HG02571 (cell line): ENCODE data around the gene GLB1L.
"Not testable (repeated sequence)": the region's sequence is repeated elsewhere in the genome, so short reads cannot be mapped to it uniquely, and the experiment has no call there.

Source experiments
- ATAC-seq: cut with Tn5 transposase; IDR thresholded peaks from one replicate; pipeline ENCODE4 v1.9.1; 2021; ENCODE audit warnings: mild to moderate bottlenecking, moderate library complexity; ENCODE audit not compliant: unreplicated experiment

GLB1L gene

DNA sequence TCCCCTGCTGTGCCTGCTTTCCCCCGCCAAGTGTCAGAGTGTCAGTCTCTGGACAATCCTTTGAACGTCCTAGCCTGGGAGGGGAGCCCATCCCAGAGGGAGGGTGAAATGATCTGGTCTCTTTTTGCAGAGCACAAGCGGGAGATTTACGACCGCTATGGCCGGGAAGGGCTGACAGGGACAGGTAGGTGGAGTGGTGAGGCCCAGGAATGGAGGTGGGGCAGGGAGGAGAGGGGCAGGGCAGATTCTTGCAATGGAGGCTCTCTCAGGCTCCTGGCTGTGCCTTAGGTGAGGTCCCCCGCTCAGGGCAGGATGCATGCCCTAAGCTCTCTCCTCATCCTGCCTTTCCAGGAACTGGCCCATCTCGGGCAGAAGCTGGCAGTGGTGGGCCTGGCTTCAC lies 36.3 kb upstream of the GLB1L start:
- no peak for ATAC-seq

DNA sequence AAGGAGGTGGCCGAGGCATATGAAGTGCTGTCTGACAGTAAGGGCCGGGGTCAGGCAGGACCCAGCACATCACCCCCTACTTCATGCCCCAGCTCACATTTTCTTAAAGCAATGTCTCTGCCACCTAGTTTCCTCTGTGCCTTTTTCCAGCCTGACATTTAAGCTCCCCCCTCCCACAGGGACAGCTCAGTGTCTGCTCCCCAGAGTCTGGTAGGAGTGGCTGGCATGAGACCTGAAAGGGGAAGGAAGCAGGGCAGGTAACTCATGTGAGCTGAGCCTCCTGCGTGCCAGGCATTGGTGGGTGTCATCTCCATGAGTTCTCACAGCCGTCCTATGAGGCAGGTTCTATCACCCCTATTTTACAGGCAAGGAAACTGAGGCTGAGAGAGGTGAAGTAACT lies 35.4 kb upstream of the GLB1L start:
- ATAC-seq: no peak

GRCh38 chr2:219279916-219280516 lies 34.8 kb upstream of the GLB1L start:
- ATAC-seq: no peak

DNA sequence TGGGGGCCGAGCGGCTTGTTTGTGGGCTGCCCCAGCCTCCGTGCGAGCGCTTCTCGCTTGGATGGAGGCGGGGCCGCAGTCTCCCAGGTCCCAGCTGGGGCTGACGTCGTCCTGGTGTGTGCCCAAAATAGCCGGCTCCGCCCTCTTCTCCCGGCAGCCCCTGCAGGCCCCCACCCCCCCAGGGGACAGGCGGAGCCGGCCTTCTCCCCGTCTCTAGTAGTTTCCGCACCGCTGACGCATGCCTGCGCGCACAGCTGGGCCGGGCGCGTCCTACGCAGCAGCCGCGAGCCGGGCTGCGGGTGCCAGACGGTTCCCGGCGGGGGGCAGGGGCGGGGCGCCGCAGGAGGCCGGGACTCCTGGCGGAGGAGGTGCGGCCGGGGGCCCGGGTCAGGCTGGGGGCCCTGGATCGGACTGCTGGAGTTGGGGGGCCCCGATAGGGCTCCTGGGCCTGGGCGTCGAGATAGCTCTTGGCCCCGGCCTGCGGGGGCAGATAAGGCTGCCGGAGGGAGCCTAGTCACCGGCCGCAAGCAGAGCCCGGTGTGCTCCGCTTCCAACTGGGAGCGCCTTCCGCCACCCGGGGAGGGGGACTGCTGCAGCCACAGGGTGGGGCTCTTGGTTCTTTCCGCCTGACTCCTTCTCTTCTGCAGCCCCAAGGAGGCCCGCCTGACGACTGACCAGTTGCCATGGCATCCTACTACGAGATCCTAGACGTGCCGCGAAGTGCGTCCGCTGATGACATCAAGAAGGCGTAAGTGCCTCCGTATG lies 34.1 kb upstream of the GLB1L start, which contains the start of gene DNAJB2:
DNAJB2 (plus strand) TSS at position 216 of the 765 bp plus-strand sequence; CDS start at position 684, 468 bp downstream.
- peak; percentile 84 for ATAC-seq

- ATAC-seq: peak; percentile 4
These were observed 33.5 kb upstream of the GLB1L start for GRCh38 chr2:219278655-219279150.

DNA sequence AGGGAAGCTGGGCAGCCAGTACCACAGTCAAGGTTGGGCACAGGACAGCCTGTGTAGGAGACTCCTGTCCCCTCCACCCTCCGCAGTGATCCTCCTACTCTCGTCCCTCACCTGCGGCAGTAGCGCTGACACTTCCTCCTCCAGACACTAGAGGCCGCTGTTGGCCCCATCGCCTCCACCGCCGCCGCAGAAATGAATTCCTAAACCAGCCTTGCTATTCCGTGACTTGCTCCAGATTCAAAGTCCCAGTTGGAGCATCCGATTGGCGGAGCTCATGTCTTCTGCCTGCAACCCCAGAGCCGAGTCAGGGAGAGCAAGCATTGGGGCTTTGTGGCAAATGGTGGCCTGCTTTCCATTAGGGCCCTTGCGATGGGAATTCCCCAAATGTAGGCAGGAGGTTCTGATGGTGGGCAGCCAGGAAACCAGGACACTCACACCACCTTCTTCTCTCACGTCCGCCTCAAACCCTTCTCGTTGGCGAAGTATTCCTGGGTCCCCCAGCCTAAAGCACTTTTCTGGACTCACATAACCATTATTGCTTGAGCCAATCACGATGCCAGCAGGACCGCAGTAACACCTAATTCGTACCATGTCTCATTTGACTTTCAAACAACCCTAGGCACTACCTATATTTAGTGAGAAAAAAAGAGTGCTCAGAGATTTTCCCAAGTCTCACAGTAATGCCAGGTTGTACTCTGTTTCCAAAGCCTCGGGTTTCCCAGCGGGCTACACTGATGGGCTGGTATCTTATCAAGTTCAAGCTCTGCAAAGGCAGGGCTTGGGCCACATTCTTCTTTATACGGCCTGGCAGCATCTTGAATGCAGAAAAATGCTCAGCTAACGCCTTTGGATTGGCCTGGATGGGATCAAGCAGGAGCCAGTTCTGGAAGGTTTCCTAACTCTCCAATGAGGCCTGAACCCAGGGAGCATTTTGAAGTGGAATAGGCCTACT lies 32.7 kb upstream of the GLB1L start:
- no peak for ATAC-seq

- ATAC-seq: no peak
These were observed 29.2 kb upstream of the GLB1L start for GRCh38 chr2:219274361-219274921.

DNA sequence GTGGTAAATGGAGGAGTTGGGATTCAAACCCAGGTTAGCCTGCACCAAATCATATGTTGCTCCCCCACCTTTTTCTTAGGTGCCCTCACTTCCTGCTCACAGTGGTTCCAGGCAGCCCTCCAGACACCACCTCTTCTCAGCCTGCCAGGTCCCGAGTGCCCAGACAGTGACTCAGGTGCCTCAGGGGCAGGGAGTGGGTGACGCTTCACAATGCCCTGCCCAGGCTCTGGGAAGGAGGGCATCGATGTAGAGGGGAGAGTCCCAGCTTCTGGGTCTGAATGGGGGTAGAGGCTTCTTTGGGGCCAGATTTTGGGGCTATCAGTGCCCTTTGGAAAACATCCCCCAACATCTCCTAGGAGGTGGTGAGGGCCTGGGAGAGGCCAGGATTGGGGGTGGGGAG lies 28.7 kb upstream of the GLB1L start:
- no peak for ATAC-seq

DNA sequence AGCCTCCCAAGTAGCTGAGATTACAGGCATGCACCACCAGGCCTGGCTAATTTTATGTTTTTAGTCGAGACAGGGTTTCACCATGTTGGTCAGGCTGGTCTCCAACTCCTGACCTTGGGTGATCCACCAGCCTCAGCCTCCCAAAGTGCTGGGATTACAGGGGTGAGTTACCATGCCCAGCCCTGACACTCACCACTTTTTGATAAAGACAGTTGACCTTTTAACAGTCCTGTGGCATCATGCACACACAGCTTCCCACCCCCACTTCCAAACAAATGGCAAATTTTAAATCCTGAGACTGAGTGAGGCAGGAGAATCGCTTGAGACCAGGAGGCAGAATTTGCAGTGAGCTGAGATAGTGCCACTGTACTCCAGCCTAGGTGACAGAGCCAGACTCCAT lies 27.8 kb upstream of the GLB1L start:
- no peak for ATAC-seq

DNA sequence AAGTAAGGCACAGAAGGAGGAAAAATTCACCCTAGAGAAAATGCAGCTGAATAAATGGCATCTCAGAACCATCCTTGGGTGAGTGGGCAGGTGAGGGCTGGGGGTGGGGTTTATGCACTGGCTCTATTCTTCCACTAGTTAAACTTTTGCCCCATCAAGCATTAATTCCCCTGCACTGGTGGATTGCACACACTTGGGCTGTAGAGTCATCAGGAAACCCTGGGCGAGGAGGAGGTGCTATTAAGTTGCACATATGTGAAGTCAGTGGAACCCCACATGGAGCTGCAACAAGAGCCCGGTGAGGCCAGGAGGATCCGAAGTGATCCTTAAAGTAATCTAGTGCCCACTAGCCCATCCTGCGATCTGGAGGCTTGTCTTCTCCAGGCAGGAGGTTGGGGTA lies 27.1 kb upstream of the GLB1L start:
- no peak for ATAC-seq

- ATAC-seq: no peak
These were observed 25.8 kb upstream of the GLB1L start for GRCh38 chr2:219271021-219271420.

DNA sequence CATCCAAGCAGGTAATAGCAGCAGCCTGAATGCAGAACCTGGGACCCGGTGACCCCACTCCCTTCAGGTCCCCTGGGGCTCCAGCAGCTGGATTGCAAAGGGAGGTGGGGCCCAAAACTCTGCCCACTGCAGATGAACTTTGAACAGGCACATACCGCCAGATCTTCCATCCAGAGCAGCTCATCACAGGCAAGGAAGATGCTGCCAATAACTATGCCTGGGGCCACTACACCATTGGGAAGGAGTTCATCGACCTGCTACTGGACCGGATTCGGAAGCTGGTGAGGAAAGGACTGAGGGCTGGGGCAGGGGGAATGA lies 24.8 kb upstream of the GLB1L start:
- ATAC-seq: no peak

GRCh38 chr2:219269362-219270054 lies 24.3 kb upstream of the GLB1L start:
- ATAC-seq: no peak

- no peak for ATAC-seq
These were observed 23.1 kb upstream of the GLB1L start for GRCh38 chr2:219268294-219268693.

DNA sequence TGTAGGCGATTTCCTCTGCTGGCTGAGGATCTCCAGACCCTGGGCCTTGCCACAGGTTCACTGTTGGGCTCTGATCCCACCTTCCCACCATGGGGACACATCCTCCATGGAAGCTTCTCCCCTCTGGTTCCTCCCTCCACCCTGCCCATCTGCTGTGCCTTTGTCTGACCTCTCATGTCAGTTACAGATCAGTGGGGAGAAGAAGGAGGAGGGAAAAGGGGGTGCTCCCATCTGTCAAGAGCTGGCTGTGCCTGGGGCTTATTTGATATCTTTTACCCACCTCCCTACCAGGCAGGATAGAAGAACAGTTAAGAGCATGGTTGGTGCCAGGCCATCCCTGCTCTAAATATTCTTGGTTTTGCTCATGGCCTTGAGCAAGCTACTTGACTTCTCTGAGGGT lies 21.6 kb upstream of the GLB1L start:
- ATAC-seq: no peak

GRCh38 chr2:219266232-219266631 lies 21.0 kb upstream of the GLB1L start:
- ATAC-seq: no peak

DNA sequence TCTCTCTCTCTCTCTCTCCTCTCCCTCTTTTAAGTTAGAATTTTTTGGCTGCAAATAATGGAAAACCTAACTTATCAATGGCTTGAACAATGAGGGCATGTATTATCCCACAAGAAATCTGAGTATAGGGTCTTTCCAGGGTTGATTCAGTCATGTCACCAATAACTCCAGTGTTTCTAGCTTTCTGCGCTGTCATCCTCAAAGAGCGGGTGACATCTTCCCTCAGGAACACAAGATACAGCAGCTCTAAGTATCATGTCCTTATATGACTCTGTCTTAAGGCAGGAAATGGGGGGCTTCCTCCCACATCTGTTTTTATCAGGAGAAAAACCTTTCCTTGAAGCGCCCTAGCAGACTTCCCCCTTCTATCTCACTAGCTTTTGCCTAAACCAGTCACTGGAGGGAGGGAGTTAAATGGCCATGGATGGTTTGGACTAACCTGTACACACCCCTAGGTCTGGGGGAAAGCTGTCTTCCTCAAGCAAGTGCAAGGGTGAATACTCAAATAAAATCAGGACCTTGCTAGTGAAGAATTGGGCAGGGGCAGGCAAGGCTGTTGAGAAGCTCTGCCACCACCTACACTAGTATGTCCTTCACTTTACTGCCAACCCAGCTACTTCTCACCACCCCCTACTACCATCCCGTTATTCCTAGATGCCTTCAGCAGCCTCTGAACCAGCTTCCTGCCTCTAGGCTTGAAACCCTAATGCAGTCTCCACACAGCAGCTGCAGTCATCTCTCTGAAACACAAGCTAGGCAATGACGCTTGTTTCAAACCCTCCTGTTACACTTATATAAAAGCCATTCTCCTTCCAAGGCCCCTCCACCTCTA lies 16.0 kb upstream of the GLB1L start:
- no peak for ATAC-seq

- not testable (repeated sequence) for ATAC-seq
These were observed 13.7 kb upstream of the GLB1L start for GRCh38 chr2:219258942-219259341.

DNA sequence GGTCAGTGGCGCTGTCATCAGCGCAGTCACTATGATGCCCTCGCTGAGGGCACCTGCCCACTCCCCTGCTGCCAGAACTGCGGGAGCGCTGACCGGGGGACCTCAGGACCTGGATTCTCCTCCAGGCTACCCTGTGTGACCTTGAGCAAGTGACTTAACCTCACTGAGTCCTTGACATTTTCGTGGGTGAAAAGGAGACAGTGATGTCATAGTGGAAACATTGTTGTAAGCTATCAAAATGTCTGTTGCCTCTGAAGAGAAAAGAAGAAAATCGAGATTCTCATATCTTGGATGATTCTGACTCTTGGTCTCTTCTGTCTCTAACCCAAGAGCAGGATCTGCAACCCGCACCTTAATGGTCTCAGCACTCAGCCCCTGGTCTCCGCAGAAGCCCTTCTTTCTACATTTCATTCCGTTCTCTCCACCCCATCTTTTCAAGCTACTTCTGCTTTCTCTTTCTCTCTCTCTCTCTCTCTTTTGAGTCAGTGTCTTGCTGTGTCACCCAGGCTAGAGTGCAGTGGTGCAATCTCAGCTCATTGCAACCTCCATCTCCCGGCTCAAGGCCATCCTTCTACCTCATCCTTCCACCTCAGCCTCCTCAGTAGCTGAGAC lies 9.5 kb upstream of the GLB1L start:
- peak; percentile 7 for ATAC-seq
